GM12865 (cell line): Measurements from ENCODE around the gene PLCXD3.
"Not testable (repeated sequence)": the region's sequence is repeated elsewhere in the genome, so short reads cannot be mapped to it uniquely, and the experiment has no call there.

Experiments
- DNase-seq: peaks from one replicate; pipeline ENCODE4 v3.0.0; 2010; ENCODE audit warnings: low read depth
- H3K4me3 ChIP-seq: 2 replicates; pipeline ENCODE4 v1.5.1; 2011; ENCODE audit warnings: mild to moderate bottlenecking, low read depth, low read length, control low read depth
- CTCF ChIP-seq: IDR thresholded peaks from 2 replicates; pipeline ENCODE4 v1.5.1; 2011; ENCODE audit warnings: low read length, control low read depth, low read depth, inconsistent platforms; ENCODE audit not compliant: insufficient read depth; ENCODE audit errors: missing control alignments

Gene PLCXD3

GRCh38 chr5:41511241-41511640 lies 840 bp upstream of the PLCXD3 start:
- no peak for DNase-seq
- TF ChIP-seq CTCF, result no peak
- no peak overlapping the region for H3K4me3 ChIP-seq

GRCh38 chr5:41509399-41510175 lies 814 bp downstream of the PLCXD3 start:
- TF ChIP-seq CTCF, result no peak
- no peak for DNase-seq
- H3K4me3 ChIP-seq, result no peak overlapping the region

- DNase-seq, result no peak
- TF ChIP-seq CTCF, result no peak
- no peak overlapping the region for H3K4me3 ChIP-seq
These were observed 1.6 kb downstream of the PLCXD3 start for GRCh38 chr5:41508696-41509398.

- no peak for DNase-seq
- TF ChIP-seq CTCF, result no peak
- no peak overlapping the region for H3K4me3 ChIP-seq
These were observed 2.2 kb downstream of the PLCXD3 start for GRCh38 chr5:41508186-41508585.

GRCh38 chr5:41507501-41507900 lies 2.9 kb downstream of the PLCXD3 start:
- TF ChIP-seq CTCF, result no peak
- no peak for DNase-seq
- H3K4me3 ChIP-seq, result no peak overlapping the region

- TF ChIP-seq CTCF, result no peak
- no peak overlapping the region for H3K4me3 ChIP-seq
- no peak for DNase-seq
These were observed 6.5 kb downstream of the PLCXD3 start for GRCh38 chr5:41503860-41504259.

- no peak for DNase-seq
- H3K4me3 ChIP-seq, result no peak overlapping the region
- TF ChIP-seq CTCF, result no peak
These were observed 7.1 kb downstream of the PLCXD3 start for GRCh38 chr5:41503310-41503709.

- not testable (repeated sequence) for H3K4me3 ChIP-seq, DNase-seq
These were observed 16.8 kb downstream of the PLCXD3 start for GRCh38 chr5:41493490-41494126.
